Activated CD4-positive, alpha-beta T cell treated with anti-CD3 and anti-CD28 coated beads for 36 hours (primary cell): ENCODE measurements around the gene CAPN10. TPM values are rescaled to one million over a fixed set of nuclear protein-coding genes. Genes with fewer than 3 reads are reported as not detected.

Experiments used
- ATAC-seq: fragments of 200-7000 bp; cut with Tn5 transposase; one replicate; pipeline ENCODE4 v1.10.0; 2021; ENCODE audit warnings: mild to moderate bottlenecking, moderate library complexity
- CTCF ChIA-PET: fragments of 350-600 bp; sonication (Branson Sonifier 250); formaldehyde crosslinking; loops from one replicate; lab custom pipeline; 2021; ENCODE audit warnings: antibody characterized with exemption; lab: Charles Lee
- POLR2A ChIA-PET: fragments of 350-600 bp; sonication (Branson Sonifier 250); formaldehyde crosslinking; loops from one replicate; lab custom pipeline; 2021; ENCODE audit warnings: antibody characterized with exemption, inconsistent platforms; lab: Charles Lee
- DNase-seq: peaks from one replicate; pipeline ENCODE4 v3.0.0-alpha.2; 2020
- H3K27ac Mint-ChIP-seq: one replicate; pipeline ENCODE4 v1.8.0; 2021; ENCODE audit warnings: mixed read lengths
- H3K27me3 Mint-ChIP-seq: one replicate; pipeline ENCODE4 v1.8.0; 2021; ENCODE audit warnings: mixed read lengths
- H3K36me3 Mint-ChIP-seq: one replicate; pipeline ENCODE4 v1.8.0; 2021; ENCODE audit warnings: low read depth, mixed read lengths
- H3K4me1 Mint-ChIP-seq: one replicate; pipeline ENCODE4 v1.8.0; 2021; ENCODE audit warnings: mixed read lengths
- H3K4me3 Mint-ChIP-seq: one replicate; pipeline ENCODE4 v1.8.0; 2021; ENCODE audit warnings: mild to moderate bottlenecking, moderate library complexity, mixed read lengths
- H3K9me3 Mint-ChIP-seq: one replicate; pipeline ENCODE4 v1.8.0; 2021; ENCODE audit warnings: low read depth, mixed read lengths
- intact Hi-C, 2 experiments: fragments of 100-400 bp; cut with DNase I in 1 of 2; cut with micrococcal nuclease in 1 of 2; formaldehyde crosslinking; loops; one replicate each; pipeline versions ENCODE4 v1.14.2 to v1.15.1; 2022 to 2024; cut with DNase I, micrococcal nuclease
- total RNA-seq, 2 experiments: library from RNA; stranded (reverse); gene quantifications; one replicate each; pipeline ENCODE4 v1.2.3, GENCODE V29; 2021

The CAPN10 gene
- total RNA-seq, 2 experiments from 2014 or later, result 22.1 to 30.2 TPM

- Mint-ChIP-seq H3K9me3 (peaks cover 10% of the 10 kb centered on the region), H3K4me1 (peaks cover 25% of the 10 kb centered on the region), H3K36me3 (no peaks in the 10 kb centered on the region), H3K4me3 (no peak overlapping the region), H3K27me3 (no peaks in the 10 kb centered on the region), H3K27ac (no peak overlapping the region)
- ATAC-seq, result no peak
- no peak for DNase-seq
- intact Hi-C loops, result no loop called here
- POLR2A ChIA-PET, result no interaction called here
- CTCF ChIA-PET, result interaction anchor here (0.6 kb wide), 1 partner anchor 27 kb away, joined by 3 read pairs; no protein-coding TSS in a partner anchor
Measured at GRCh38 chr2:240628808-240629618, 42.5 kb downstream of the CAPN10 start.

GRCh38 chr2:240629619-240629967 is 43.1 kb downstream of the CAPN10 start:
- Mint-ChIP-seq H3K4me3 (no peak overlapping the region), H3K27me3 (no peaks in the 10 kb centered on the region), H3K4me1 (peaks cover 22% of the 10 kb centered on the region), H3K27ac (no peak overlapping the region), H3K36me3 (peaks cover 2% of the 10 kb centered on the region), H3K9me3 (peaks cover 12% of the 10 kb centered on the region)
- no peak for DNase-seq
- ChIA-PET POLR2A (no interaction called here), CTCF (no interaction called here)
- ATAC-seq, result no peak
- intact Hi-C loops, result no loop called here

- no peak overlapping the region for H3K4me3 Mint-ChIP-seq
- H3K4me1 Mint-ChIP-seq, result peaks cover 17% of the 10 kb centered on the region
- H3K27me3 Mint-ChIP-seq, result no peaks in the 10 kb centered on the region
- intact Hi-C loops, result no loop called here
- DNase-seq (no peak), ATAC-seq (no peak)
- H3K27ac Mint-ChIP-seq, result no peak overlapping the region
- peaks cover 2% of the 10 kb centered on the region for H3K36me3 Mint-ChIP-seq
- ChIA-PET CTCF (no interaction called here), POLR2A (no interaction called here)
- peaks cover 14% of the 10 kb centered on the region for H3K9me3 Mint-ChIP-seq
Measured at GRCh38 chr2:240629968-240630770, 43.6 kb downstream of the CAPN10 start.

GRCh38 chr2:240630771-240631547 is 44.4 kb downstream of the CAPN10 start:
- Mint-ChIP-seq H3K27me3 (no peaks in the 10 kb centered on the region), H3K4me3 (no peak overlapping the region), H3K9me3 (peaks cover 14% of the 10 kb centered on the region), H3K36me3 (peaks cover 2% of the 10 kb centered on the region), H3K27ac (no peak overlapping the region), H3K4me1 (peaks cover 10% of the 10 kb centered on the region)
- intact Hi-C loops, result no loop called here
- ATAC-seq (no peak), DNase-seq (no peak)
- ChIA-PET POLR2A (no interaction called here), CTCF (no interaction called here)

GRCh38 chr2:240631548-240632305 is 45.2 kb downstream of the CAPN10 start:
- ChIA-PET POLR2A (no interaction called here), CTCF (no interaction called here)
- Mint-ChIP-seq H3K27me3 (no peaks in the 10 kb centered on the region), H3K4me3 (no peak overlapping the region), H3K9me3 (peaks cover 14% of the 10 kb centered on the region), H3K27ac (no peak overlapping the region), H3K4me1 (peaks cover 5% of the 10 kb centered on the region), H3K36me3 (peaks cover 2% of the 10 kb centered on the region)
- ATAC-seq (no peak), DNase-seq (no peak)
- intact Hi-C loops, result no loop called here

DNA sequence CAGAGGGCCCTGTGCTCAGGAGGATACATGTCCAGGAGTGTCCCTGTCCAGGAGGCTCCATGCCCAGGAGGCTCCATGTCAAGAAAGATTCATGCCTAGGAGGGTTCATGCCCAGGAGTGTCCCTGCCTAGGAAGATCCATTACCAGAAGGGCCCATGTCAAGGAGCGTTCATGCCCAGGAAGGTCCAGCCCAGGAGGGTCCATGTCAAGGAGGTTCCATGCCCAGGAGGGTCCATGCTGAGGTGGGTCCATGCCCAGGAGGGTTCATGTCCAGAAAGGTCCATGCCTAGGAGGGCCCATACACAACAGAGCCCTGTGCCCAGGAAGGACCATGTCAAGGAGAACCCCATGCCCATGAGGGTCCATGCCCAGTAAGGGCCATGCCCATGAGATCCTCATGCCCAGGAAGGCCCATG is 45.8 kb downstream of the CAPN10 start:
- Mint-ChIP-seq H3K9me3 (peaks cover 14% of the 10 kb centered on the region), H3K27me3 (no peaks in the 10 kb centered on the region), H3K4me3 (no peak overlapping the region), H3K4me1 (no peaks in the 10 kb centered on the region), H3K36me3 (peaks cover 2% of the 10 kb centered on the region), H3K27ac (no peak overlapping the region)
- POLR2A ChIA-PET, result no interaction called here
- CTCF ChIA-PET, result no interaction called here
- intact Hi-C loops, result no loop called here
- ATAC-seq, result no peak
- no peak for DNase-seq

- H3K36me3 Mint-ChIP-seq, result peaks cover 2% of the 10 kb centered on the region
- peaks cover 14% of the 10 kb centered on the region for H3K9me3 Mint-ChIP-seq
- H3K4me3 Mint-ChIP-seq, result no peak overlapping the region
- ChIA-PET POLR2A (no interaction called here), CTCF (no interaction called here)
- ATAC-seq (no peak), DNase-seq (no peak)
- no peak overlapping the region for H3K27ac Mint-ChIP-seq
- H3K27me3 Mint-ChIP-seq, result no peaks in the 10 kb centered on the region
- no peaks in the 10 kb centered on the region for H3K4me1 Mint-ChIP-seq
- intact Hi-C loops, result no loop called here
Measured at GRCh38 chr2:240635121-240635997, 48.8 kb downstream of the CAPN10 start.

- Mint-ChIP-seq H3K27me3 (no peaks in the 10 kb centered on the region), H3K4me3 (no peak overlapping the region), H3K27ac (no peak overlapping the region), H3K36me3 (peaks cover 2% of the 10 kb centered on the region), H3K4me1 (no peaks in the 10 kb centered on the region), H3K9me3 (peaks cover 14% of the 10 kb centered on the region)
- ChIA-PET CTCF (interaction anchor here (0.6 to 0.7 kb wide), 2 partner anchors 17 to 1190 kb away, joined by 3 read pairs; no protein-coding TSS in a partner anchor), POLR2A (no interaction called here)
- ATAC-seq, result no peak
- intact Hi-C loops, result no loop called here
- DNase-seq, result no peak
Measured at GRCh38 chr2:240635998-240636547, 49.5 kb downstream of the CAPN10 start.

GRCh38 chr2:240636563-240637115 is 50.1 kb downstream of the CAPN10 start:
- no peak for DNase-seq
- ChIA-PET POLR2A (no interaction called here), CTCF (interaction anchor here (0.6 to 0.7 kb wide), 2 partner anchors 17 to 1190 kb away, joined by 3 read pairs; no protein-coding TSS in a partner anchor)
- Mint-ChIP-seq H3K36me3 (peaks cover 2% of the 10 kb centered on the region), H3K4me3 (no peak overlapping the region), H3K27me3 (no peaks in the 10 kb centered on the region), H3K9me3 (peaks cover 14% of the 10 kb centered on the region), H3K4me1 (no peaks in the 10 kb centered on the region), H3K27ac (no peak overlapping the region)
- no peak for ATAC-seq
- intact Hi-C loops, result no loop called here
